PC-3 (cell line): ENCODE data around the gene ACTG1.

Experiments used
- CTCF ChIP-seq: fragments of 300-600 bp; sonication (generic); conservative IDR thresholded peaks from 2 replicates; pipeline ENCODE4 v1.5.1; 2017; ENCODE audit warnings: antibody characterized with exemption, low read depth, mild to moderate bottlenecking, low read length
- EZH2 ChIP-seq: fragments of 300-600 bp; sonication (generic); IDR thresholded peaks from one replicate; pipeline ENCODE4 v1.6.1; 2017; ENCODE audit warnings: antibody characterized with exemption, mild to moderate bottlenecking, low read length; ENCODE audit not compliant: unreplicated experiment
- EZH2phosphoT487 ChIP-seq: fragments of 300-600 bp; sonication (generic); IDR thresholded peaks from 2 replicates; pipeline ENCODE4 v1.6.1; 2018; ENCODE audit warnings: mild to moderate bottlenecking, antibody characterized with exemption, low read length, borderline replicate concordance

- TF ChIP-seq CTCF (no peak), EZH2 (no peak), EZH2phosphoT487 (no peak)
Observed at GRCh38 chr17:81480140-81481072, 32.2 kb downstream of the ACTG1 start.
